SK-N-SH treated with all-trans-retinoic acid at 6 μM for 48 hours (cell line): ENCODE measurements around the gene ZNF331.
"Not testable (repeated sequence)": the region's sequence is repeated elsewhere in the genome, so short reads cannot be mapped to it uniquely, and the experiment has no call there.

Experiments used
- ARNTL ChIP-seq: fragments of 450-650 bp; formaldehyde crosslinking; IDR thresholded peaks from 2 replicates; pipeline ENCODE4 v1.5.0; 2020; ENCODE audit warnings: low read depth, mild to moderate bottlenecking, moderate library complexity, borderline replicate concordance
- BACH2 ChIP-seq: fragments of 250-450 bp; sonication (Bioruptor Pico); IDR thresholded peaks from 2 replicates; pipeline ENCODE4 v1.9.0; 2021; ENCODE audit warnings: mild to moderate bottlenecking, borderline replicate concordance
- CREB5 ChIP-seq: fragments of 250-450 bp; sonication (Bioruptor Pico); IDR thresholded peaks from 2 replicates; pipeline ENCODE4 v1.5.1; 2020; ENCODE audit warnings: low read depth, mild to moderate bottlenecking, moderate library complexity
- CSDC2 ChIP-seq: fragments of 250-450 bp; sonication (Bioruptor Pico); IDR thresholded peaks from 2 replicates; pipeline ENCODE4 v1.5.0; 2020; ENCODE audit warnings: mild to moderate bottlenecking, moderate library complexity
- CSRNP3 ChIP-seq: fragments of 250-450 bp; sonication (Bioruptor Pico); IDR thresholded peaks from 2 replicates; pipeline ENCODE4 v1.5.1; 2021; ENCODE audit warnings: mild to moderate bottlenecking, moderate library complexity
- ESRRG ChIP-seq: fragments of 250-450 bp; sonication (Bioruptor Pico); IDR thresholded peaks from 2 replicates; pipeline ENCODE4 v1.6.1; 2021; ENCODE audit warnings: mild to moderate bottlenecking
- PATZ1 ChIP-seq: fragments of 250-450 bp; sonication (Bioruptor Pico); IDR thresholded peaks from 2 replicates; pipeline ENCODE4 v1.8.0; 2020; ENCODE audit warnings: mild to moderate bottlenecking, moderate library complexity, borderline replicate concordance
- RARB ChIP-seq: fragments of 250-450 bp; sonication (Bioruptor Pico); IDR thresholded peaks from 2 replicates; pipeline ENCODE4 v1.8.0; 2021; ENCODE audit warnings: mild to moderate bottlenecking, moderate library complexity
- SNAI2 ChIP-seq: fragments of 250-450 bp; sonication (Bioruptor Pico); IDR thresholded peaks from 2 replicates; pipeline ENCODE4 v1.5.0; 2020; ENCODE audit warnings: mild to moderate bottlenecking, moderate library complexity
- TCF4 ChIP-seq: fragments of 250-450 bp; sonication (Bioruptor Pico); IDR thresholded peaks from 2 replicates; pipeline ENCODE4 v1.8.0; 2021; ENCODE audit warnings: mild to moderate bottlenecking, moderate library complexity, borderline replicate concordance
- ZC3H10 ChIP-seq: fragments of 250-450 bp; sonication (Bioruptor Pico); IDR thresholded peaks from 2 replicates; pipeline ENCODE4 v1.5.1; 2021; ENCODE audit warnings: mild to moderate bottlenecking, moderate library complexity
- ZFP3 ChIP-seq: fragments of 250-450 bp; sonication (Bioruptor Pico); IDR thresholded peaks from 2 replicates; pipeline ENCODE4 v1.5.0; 2020; ENCODE audit warnings: mild to moderate bottlenecking, moderate library complexity
- ZFP30 ChIP-seq: fragments of 450-650 bp; formaldehyde crosslinking; IDR thresholded peaks from 2 replicates; pipeline ENCODE4 v1.5.0; 2022; ENCODE audit warnings: mild to moderate bottlenecking, moderate library complexity
- ZNF8 ChIP-seq: fragments of 450-650 bp; formaldehyde crosslinking; IDR thresholded peaks from 2 replicates; pipeline ENCODE4 v1.5.0; 2020; ENCODE audit warnings: mild to moderate bottlenecking, moderate library complexity

- not testable (repeated sequence) for TF ChIP-seq ZFP30; PATZ1 (CRISPR knock-in tag); CSDC2; RARB (CRISPR knock-in tag); BACH2 (CRISPR knock-in tag); SNAI2 (CRISPR knock-in tag); ZFP3; ZNF8; ESRRG; ARNTL (CRISPR knock-in tag); ZC3H10 (CRISPR knock-in tag); CREB5 (CRISPR knock-in tag); CSRNP3; TCF4 (CRISPR knock-in tag)
Observed at GRCh38 chr19:53503671-53504364, 34.1 kb upstream of the ZNF331 start.
